ENCODE results near the gene CAVIN2.

Gene CAVIN2

GRCh38 chr2:191856111-191856876 is 9.4 kb upstream of the CAVIN2 start:
- Mint-ChIP-seq H3K36me3 (no peaks in the 10 kb centered on the region), H3K27me3 (no peaks in the 10 kb centered on the region), H3K4me1 (no peaks in the 10 kb centered on the region), H3K9me3 (peaks cover 0 to 3% of the 10 kb centered on the region in 2 donors), H3K4me3 (no peak overlapping the region), H3K27ac (no peak overlapping the region)
- no peak for ATAC-seq (replicated peaks)
- no peak for DNase-seq

- DNase-seq (no peak), ATAC-seq (replicated peaks) (no peak)
- peaks cover 0 to 3% of the 10 kb centered on the region in 2 donors for H3K9me3 Mint-ChIP-seq
- no peaks in the 10 kb centered on the region for H3K36me3 Mint-ChIP-seq
- no peak overlapping the region for H3K4me3 Mint-ChIP-seq
- H3K27me3 Mint-ChIP-seq = no peaks in the 10 kb centered on the region
- no peaks in the 10 kb centered on the region for H3K4me1 Mint-ChIP-seq
- no peak overlapping the region for H3K27ac Mint-ChIP-seq
These were observed 8.5 kb upstream of the CAVIN2 start for GRCh38 chr2:191855382-191855781.

- H3K4me1 Mint-ChIP-seq = no peaks in the 10 kb centered on the region
- H3K27ac Mint-ChIP-seq = no peak overlapping the region
- ATAC-seq (replicated peaks) (no peak), DNase-seq (no peak)
- H3K36me3 Mint-ChIP-seq = no peaks in the 10 kb centered on the region
- H3K9me3 Mint-ChIP-seq = no peaks in the 10 kb centered on the region
- H3K4me3 Mint-ChIP-seq = no peak overlapping the region
- no peaks in the 10 kb centered on the region for H3K27me3 Mint-ChIP-seq
These were observed 7.8 kb upstream of the CAVIN2 start for GRCh38 chr2:191854382-191855372.

- Mint-ChIP-seq H3K4me1 (no peaks in the 10 kb centered on the region), H3K36me3 (no peaks in the 10 kb centered on the region), H3K27ac (no peak overlapping the region), H3K27me3 (no peaks in the 10 kb centered on the region), H3K4me3 (no peak overlapping the region), H3K9me3 (no peaks in the 10 kb centered on the region)
- ATAC-seq (replicated peaks) (no peak), DNase-seq (no peak)
These were observed 7.0 kb upstream of the CAVIN2 start for GRCh38 chr2:191853843-191854242.

GRCh38 chr2:191851158-191851557 is 4.3 kb upstream of the CAVIN2 start:
- no peak for ATAC-seq (replicated peaks)
- Mint-ChIP-seq H3K27me3 (peaks cover 11 to 13% of the 10 kb centered on the region in 2 donors), H3K36me3 (no peaks in the 10 kb centered on the region)

GRCh38 chr2:191848771-191849767 is 2.2 kb upstream of the CAVIN2 start:
- ATAC-seq (replicated peaks) = no peak
- Mint-ChIP-seq H3K27ac (no peak overlapping the region), H3K9me3 (no peaks in the 10 kb centered on the region), H3K27me3 (peaks cover 18 to 27% of the 10 kb centered on the region in 2 donors), H3K4me1 (peaks cover 11 to 20% of the 10 kb centered on the region in 2 donors), H3K4me3 (no peak overlapping the region), H3K36me3 (no peaks in the 10 kb centered on the region)
- DNase-seq = no peak

More at GRCh38 chr2:191851158-191851557, 4.3 kb upstream of the CAVIN2 start:
- H3K27ac Mint-ChIP-seq = no peak overlapping the region
- peaks cover 8 to 16% of the 10 kb centered on the region in 2 donors for H3K4me1 Mint-ChIP-seq
- H3K9me3 Mint-ChIP-seq = no peaks in the 10 kb centered on the region
- DNase-seq = no peak
- no peak overlapping the region for H3K4me3 Mint-ChIP-seq

GRCh38 chr2:191847764-191848163 is 876 bp upstream of the CAVIN2 start:
- Mint-ChIP-seq H3K27ac (no peak overlapping the region), H3K4me1 (peaks cover 11 to 20% of the 10 kb centered on the region in 2 donors), H3K9me3 (no peaks in the 10 kb centered on the region), H3K4me3 (no peak overlapping the region), H3K36me3 (no peaks in the 10 kb centered on the region), H3K27me3 (peaks cover 22 to 32% of the 10 kb centered on the region in 2 donors)
- no peak for DNase-seq
- no peak for ATAC-seq (replicated peaks)

GRCh38 chr2:191845876-191846514 is 893 bp downstream of the CAVIN2 start:
- no peaks in the 10 kb centered on the region for H3K36me3 Mint-ChIP-seq
- H3K4me3 Mint-ChIP-seq = peak overlapping the region; percentile 7 to 36
- H3K4me1 Mint-ChIP-seq = peaks cover 11 to 20% of the 10 kb centered on the region in 2 donors
- no peak overlapping the region for H3K27ac Mint-ChIP-seq
- H3K9me3 Mint-ChIP-seq = no peaks in the 10 kb centered on the region
- ATAC-seq (replicated peaks) (peak in 1 of 2 donors; percentile 8), DNase-seq (no peak)
- peaks cover 22 to 32% of the 10 kb centered on the region in 2 donors for H3K27me3 Mint-ChIP-seq

- Mint-ChIP-seq H3K4me1 (peaks cover 11 to 20% of the 10 kb centered on the region in 2 donors), H3K27ac (no peak overlapping the region), H3K36me3 (no peaks in the 10 kb centered on the region), H3K9me3 (no peaks in the 10 kb centered on the region), H3K4me3 (no peak overlapping the region), H3K27me3 (peaks cover 22 to 32% of the 10 kb centered on the region in 2 donors)
- ATAC-seq (replicated peaks) (no peak), DNase-seq (no peak)
These were observed 1.6 kb downstream of the CAVIN2 start for GRCh38 chr2:191845248-191845715.

GRCh38 chr2:191844706-191845105 is 2.2 kb downstream of the CAVIN2 start:
- no peak for ATAC-seq (replicated peaks)
- Mint-ChIP-seq H3K9me3 (no peaks in the 10 kb centered on the region), H3K27ac (no peak overlapping the region), H3K4me1 (peaks cover 11 to 20% of the 10 kb centered on the region in 2 donors), H3K4me3 (no peak overlapping the region), H3K27me3 (peaks cover 22 to 32% of the 10 kb centered on the region in 2 donors), H3K36me3 (no peaks in the 10 kb centered on the region)
- no peak for DNase-seq

GRCh38 chr2:191840921-191841320 is 6.0 kb downstream of the CAVIN2 start:
- peaks cover 10 to 16% of the 10 kb centered on the region in 2 donors for H3K27me3 Mint-ChIP-seq

GRCh38 chr2:191839918-191840804 is 6.7 kb downstream of the CAVIN2 start:
- DNase-seq = no peak
- Mint-ChIP-seq H3K27me3 (peaks cover 8 to 11% of the 10 kb centered on the region in 2 donors), H3K27ac (no peak overlapping the region), H3K4me3 (no peak overlapping the region), H3K4me1 (peaks cover 7 to 10% of the 10 kb centered on the region in 2 donors), H3K36me3 (no peaks in the 10 kb centered on the region), H3K9me3 (no peaks in the 10 kb centered on the region)
- no peak for ATAC-seq (replicated peaks)

More at GRCh38 chr2:191840921-191841320, 6.0 kb downstream of the CAVIN2 start:
- Mint-ChIP-seq H3K36me3 (no peaks in the 10 kb centered on the region), H3K27ac (no peak overlapping the region), H3K4me3 (no peak overlapping the region), H3K9me3 (no peaks in the 10 kb centered on the region), H3K4me1 (peaks cover 8 to 11% of the 10 kb centered on the region in 2 donors)
- ATAC-seq (replicated peaks) (no peak), DNase-seq (no peak)

Measured in stimulated activated naive B cell treated with anti-CD40 and anti-IgM and Interleukin-4, amounts not matched to agents 10 μg/mL and 1 μg/mL and 100 μg/mL, for 72 hours (primary cell).